Occipital lobe (tissue), 2 donors: ENCODE results near the gene USP49. TPM values are rescaled to one million over a fixed set of nuclear protein-coding genes. Genes with fewer than 3 reads are reported as not detected.
"Not testable (repeated sequence)": the region's sequence is repeated elsewhere in the genome, so short reads cannot be mapped to it uniquely, and the experiment has no call there.

Experiments used
- DNase-seq: peaks from one replicate; lab custom pipeline; 2025; lab: John Stamatoyannopoulos, UW
- total RNA-seq: library from RNA; depleted of rRNA; stranded (reverse); fragments of >200 nt; gene quantifications from one replicate; pipeline ENCODE4 v1.2.3, GENCODE V29; 2014

The USP49 gene
- total RNA-seq, 1 donor from 2014 or later = 12.5 TPM

DNA sequence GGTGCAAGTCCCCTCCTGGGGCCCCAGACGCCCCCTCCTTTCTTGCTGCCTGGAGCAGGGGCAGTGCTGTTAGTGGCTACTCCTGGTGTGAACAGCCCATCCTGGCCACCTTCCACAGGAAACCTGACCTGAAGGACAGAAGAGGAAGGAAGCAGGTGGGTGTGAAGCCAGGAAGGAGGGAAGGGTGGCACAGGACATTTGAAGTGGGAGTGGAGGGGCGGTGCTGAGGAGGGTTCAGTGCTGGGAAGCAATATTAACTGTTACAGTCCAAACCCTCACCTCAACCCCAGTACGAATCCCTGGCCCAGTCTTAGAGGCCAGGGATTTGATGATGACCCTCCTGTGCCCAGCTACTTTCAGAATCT, 113.8 kb downstream of the USP49 start:
- no peak for DNase-seq

DNA sequence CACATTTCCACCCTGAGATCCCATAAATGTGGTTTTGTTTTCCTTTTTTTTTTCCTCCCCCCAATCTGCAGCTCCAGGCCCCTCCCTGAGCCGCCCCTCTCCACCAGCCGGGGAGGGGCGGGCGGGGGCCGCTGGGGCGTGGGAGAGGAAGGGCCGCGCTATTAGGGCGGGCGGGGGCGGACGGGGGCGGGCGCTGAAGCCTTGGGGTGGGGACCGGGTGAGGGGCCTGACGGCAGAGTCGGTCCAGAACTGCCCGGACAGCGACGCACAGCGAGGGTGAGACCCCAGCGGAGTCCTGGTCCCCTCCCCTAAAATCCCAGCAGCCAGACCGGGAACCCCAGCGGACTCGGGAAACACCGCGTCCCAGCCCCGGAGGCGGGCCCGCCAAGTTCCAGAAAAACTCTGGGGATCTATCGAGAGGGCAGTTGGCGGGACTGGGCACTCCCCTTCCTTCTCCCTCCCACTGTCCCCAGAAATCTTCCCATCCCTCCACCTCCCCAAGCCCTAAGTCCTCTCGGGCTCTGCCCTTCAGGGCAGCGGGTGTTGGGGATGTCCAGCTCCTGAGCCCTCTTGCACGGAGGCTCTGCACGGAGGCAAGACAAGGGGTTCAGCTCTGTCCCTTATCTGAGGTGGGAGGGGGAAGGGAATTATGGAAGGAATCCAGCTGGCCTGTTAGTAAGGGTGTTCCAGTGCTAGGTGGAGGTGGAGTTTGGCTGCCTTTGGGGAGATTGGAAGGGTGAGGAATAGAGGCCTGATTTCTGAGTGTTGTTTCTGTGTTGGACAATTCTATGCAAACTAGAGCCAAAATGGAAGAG, 114.4 kb downstream of the USP49 start, which contains the start of gene PRICKLE4:
Gene PRICKLE4, plus strand, starts transcription at position 232 of the 815 bp plus-strand sequence. CDS start 2,692 bp downstream, outside the sequence.
- no peak for DNase-seq

DNA sequence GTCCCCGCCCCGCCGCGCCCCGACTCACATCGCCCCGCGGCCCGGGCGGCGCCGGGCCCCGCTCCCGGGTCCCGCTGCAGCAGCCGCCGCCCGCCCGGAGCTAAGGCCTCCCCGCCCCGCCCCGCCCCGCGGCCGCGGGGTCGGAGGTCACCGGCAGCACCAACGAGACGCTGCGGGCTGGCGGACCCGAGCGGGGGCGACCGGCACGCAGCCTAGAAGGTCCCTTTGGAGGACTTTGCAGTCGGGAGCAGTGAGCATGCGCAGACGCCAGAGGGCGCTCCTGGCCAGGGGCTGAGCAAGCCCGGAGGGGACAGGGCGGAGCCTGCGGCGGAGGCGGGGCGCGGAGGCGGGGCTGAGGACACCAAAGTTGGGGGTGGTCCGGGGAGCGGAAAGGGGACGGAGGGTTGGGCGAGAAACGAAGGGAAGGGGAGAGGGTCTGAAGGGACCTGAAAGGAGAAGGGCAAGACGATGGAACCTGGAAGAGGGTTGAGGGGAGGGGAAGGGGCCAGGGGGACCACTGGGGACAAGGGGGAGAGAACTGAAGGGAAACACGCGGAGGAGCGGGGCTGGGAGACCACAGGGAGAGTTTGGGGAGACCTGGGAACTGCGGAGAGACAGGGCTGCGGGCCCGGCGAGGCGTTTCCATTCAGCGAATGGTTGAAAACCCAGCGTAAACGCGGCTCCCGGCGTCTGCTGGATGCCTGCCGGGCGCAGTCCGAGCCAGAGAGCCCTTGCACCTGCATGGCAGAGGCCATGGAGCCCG, 115.2 kb downstream of the USP49 start, which contains the start of gene FRS3:
Gene FRS3, minus strand, starts transcription at position 113 of the 763 bp plus-strand sequence. CDS start 2,913 bp downstream, outside the sequence.
- DNase-seq = peak; percentile 99

DNA sequence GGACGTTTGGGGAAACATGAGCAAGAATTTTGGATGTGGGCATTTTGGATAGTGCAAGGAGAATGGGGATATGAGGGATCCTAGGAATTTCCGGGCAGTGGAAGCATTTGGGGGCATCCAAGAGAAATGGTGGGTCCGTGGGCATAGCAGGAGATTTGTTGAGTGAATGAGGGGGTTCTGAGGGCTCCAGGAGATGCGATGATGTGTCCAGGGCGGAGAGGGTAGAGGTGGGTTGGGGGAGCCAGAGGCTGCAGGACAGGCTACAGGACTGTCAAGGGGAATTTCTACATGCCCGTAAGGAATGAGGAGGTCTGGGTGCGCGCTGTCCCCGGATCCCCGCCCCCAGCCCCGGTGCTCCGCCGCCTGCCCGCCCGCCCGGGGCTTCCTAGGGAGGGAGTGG, 115.8 kb downstream of the USP49 start:
- DNase-seq = no peak

DNA sequence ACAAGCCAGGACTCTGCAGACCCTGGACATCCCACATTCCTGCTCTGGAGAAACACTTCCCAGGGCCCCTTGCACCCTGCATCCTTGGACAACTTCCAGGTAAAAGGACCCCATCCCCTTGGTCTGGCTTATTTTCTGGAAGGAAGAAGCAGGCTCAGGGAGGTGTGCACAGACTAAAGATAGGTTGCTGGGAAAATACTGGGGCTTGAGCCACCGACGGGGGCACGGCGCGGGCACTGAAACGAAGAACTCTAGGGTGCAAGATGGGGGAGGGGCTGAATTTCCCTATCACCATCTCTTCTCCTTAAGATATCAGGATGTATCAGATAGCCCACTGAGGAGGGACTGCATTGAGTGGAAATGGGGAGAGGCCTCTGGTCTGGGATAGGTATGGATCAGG, 116.3 kb downstream of the USP49 start:
- DNase-seq = no peak

DNA sequence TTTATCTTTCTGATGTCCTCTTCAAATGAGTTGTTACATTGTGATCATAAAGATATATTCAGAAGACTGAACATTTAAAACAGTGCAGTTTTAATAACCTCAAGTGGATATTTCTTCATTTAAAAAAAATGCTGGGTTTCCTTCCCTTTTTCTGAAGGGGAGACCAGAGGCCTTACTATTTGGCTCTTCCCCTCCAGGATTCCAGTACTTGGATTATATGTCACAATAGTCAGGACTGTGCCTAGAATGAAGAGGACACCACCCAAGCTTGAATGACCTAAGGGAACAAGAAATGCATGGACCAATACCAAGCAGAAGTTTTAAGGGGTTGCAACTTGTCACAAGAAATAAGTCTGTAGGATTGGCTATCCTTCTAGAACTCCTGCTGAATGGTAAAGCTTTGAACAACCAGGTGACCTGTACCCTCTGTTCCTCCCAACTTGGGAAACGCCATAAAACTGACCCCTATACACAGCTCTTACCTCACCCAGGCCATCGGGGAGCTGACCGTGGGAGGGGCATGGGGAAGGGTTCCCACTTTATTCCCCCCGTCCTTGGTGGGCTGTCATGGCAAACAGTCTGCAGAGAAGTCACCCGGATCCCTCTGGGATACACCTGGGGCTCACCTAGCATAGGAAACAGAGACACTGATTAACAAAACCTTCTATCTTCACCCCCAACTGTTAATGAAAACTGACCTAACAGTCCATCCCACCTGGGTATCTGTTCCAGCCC, 117.5 kb downstream of the USP49 start:
- no peak for DNase-seq

DNA sequence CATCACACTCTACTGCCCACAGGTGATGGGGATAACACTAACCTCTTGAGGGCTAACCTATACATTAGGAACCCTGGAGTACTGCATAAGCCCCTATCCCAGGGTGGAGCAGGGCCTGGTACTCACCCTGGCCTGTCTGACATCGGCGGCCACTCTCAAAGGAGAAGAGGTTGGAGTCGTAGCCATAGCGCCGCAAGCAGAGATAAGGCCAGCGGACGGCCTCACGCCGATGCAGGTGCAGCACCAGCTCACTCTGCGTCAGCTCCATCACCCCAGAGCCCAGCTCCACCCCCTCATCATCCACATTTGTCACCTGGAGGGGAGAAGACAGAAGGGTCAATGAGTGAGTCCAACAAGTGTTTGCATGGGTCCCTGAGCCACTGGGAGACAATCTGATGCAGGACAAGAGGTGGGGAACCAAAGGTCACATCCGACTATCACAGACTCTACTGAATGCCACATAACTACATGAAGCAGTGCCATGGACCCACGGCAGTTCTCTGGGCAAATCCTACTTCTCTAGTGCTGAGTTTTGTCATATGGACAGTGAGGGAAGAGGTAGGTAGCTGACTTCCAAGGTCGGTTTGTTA, 119.8 kb downstream of the USP49 start:
- no peak for DNase-seq

DNA sequence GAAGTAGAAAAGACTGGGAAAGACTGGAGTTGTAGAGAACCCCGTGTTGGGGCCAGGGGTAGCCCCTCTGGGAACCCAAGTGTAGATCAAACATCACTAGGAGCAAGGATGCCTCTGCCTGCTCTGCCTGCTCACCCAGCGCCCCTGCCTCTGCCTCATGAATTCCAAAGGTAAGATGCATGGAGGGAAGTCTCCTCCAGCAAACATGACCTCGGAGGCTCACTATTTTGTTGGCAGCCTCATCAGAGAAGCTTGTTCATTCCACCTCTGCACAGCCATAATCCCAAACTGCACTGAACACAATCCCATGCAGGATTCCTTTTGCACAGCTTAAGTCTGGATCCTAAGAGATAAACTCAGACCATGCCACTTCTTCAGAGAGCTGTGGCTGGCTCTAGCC, 120.3 kb downstream of the USP49 start:
- no peak for DNase-seq

DNA sequence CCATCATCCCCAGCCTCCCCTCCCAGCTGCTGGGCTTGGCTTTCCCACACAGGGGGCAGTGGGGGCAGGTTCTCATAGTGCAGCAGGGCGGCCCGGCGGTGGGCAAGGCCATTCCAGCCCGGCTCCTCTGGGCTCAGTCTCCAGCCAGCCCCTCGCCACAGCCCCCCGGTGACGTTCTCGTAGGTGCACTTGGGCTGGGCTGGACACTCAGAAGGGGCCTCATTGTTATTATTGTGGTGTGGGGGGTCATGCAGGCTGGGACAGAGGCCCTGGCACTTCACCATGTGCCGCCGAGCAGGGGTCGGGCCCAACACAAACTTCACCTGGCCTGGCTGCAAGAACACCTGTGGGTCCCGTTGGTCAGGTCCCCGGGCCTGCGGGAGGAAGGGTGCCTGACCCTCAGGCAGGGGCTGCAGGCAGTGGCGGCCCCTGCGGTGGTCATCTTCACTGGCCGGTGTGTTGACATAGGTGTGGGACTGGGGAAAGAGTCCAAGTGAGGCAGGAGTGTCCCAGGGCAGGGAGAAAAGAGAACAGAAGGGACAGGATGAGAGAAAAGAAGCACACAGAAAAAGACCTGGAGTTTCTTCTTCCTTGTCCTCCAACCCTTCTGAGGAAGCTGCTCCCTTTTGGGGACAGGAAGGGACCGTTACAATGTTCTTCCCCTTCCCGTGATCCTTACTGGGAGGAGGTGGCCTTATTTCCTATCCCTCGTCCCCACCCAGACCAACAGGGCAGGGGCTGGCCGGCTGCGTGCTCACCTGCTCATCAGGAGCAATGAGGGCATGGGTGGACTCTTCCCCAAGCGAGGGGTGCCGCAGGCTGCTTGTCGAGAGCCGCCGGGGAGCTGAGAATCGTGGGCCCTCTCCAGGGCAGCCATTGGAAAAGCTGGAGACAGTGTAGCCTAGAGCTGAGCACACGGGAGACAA, 123.9 kb downstream of the USP49 start:
- DNase-seq = no peak

DNA sequence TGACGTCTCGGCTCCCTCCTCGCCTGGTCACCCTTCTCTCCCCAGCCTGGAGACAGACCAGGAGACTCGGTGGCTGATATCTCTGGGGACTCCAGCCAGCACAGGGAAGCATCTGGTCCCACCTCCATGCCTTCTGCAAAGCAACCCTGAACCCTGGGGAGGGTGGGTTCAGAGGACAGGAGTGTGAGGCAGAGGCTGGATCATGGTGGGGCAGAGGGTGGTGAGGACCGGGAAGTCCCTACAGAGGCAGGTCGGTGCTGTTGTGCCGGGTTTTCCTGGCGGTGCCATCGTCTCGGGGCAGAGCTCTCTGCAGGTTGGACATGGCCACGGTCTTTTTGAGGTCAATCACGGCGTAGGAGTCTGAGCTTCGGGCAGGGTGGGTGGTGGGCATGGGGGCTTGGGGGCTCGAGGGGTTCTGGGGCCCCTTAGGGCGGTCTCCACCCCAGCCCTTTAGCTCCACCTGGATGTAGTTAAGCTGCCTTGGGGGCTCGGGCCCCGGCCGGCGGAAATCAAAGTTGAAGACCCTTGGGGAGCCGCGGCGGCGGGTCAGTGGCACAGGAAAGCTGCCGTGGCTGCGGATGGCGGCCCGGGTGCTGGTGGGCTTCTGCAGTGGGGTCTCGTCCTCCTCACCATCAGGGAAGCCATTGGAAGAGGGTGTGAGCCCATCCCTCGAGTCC, 124.7 kb downstream of the USP49 start:
- DNase-seq = no peak

DNA sequence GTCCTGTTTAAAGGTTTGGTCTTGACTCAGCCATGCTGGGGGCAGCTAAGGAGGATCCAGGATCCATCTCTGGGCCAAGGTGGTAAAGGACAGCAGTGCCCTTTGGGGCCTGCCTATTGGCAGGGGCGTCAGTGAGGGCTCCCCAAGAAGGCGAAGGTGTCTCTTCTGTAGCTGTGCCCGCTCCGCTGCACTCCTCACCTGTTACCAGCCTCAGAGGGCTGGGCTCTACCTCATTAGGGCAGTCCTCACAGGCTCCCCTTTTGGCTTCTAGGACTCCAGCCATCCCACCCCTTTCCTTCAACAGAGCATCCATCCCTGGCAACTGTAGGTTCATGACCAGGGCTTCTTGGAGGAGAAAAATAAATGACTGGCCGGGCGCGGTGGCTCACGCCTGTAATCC, 125.8 kb downstream of the USP49 start:
- no peak for DNase-seq

DNA sequence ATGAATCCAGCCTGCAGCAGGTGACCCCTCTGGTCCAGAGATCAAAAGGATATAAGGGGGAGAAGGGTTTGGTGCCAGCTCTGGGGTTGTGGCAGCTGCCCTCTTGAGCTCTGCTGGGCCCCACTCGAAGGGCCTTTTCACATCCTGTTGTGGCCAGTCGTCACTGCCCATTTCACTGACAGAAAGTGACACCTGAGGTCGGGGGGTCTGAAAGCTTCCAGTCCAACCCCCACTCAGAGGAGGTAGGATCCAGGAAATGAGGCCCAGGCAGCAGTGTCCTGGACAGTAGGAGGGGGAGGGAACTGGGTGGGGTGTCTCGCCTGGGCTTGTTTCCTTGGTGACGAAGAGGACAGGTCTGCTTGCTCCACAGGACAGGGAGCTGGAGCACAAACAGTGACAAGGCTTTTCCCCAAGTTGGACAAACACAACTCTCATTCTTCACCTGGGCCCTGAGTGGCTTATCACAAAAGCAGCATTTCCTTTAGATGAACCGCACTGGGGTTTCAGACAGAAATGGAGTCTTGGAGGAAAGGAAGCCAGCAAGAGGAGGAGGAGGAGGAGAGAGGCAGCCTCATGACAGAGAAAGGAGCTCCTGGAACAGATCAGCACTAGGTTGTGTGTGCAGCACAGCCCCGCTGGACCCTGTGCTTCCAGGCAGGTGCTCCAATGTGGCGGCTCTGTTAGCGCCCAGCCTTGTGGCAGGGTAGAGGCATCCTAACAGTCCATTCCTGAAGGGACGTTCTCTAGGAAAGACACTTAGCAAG, 126.4 kb downstream of the USP49 start:
- no peak for DNase-seq

DNA sequence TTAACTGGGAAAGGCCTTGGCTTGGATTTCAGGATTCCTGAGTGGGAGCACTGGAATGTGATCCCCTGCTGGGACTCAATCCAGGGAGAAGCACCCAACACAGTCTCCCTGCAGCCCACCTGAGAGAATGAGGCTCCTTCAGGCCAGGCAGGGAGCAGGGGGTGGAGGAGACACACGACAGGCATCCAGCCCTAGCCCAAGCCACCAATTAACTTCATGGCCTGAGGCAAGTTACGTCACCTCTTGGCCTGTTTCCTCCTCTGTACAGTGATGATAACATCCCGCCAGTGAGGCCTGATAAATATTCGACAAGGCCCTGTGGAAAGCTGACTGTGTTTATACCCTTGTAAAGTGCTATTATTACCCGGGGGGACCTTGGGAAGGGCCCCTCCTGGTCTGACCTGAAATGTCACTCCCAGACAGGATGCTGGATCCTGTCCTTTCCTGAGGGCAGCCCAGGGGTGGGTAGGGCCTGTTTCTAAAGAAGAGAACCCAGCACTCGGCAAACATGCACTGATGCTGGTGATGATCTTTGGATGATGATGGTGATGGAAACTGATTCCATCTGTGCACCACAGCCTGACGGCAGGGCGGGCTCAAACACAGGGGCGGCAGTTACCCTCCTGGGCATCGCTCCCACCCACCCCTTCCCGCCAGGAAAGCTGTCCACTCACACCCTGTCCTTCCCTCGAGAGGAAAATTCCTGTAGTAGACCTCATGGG, 127.9 kb downstream of the USP49 start:
- no peak for DNase-seq

DNA sequence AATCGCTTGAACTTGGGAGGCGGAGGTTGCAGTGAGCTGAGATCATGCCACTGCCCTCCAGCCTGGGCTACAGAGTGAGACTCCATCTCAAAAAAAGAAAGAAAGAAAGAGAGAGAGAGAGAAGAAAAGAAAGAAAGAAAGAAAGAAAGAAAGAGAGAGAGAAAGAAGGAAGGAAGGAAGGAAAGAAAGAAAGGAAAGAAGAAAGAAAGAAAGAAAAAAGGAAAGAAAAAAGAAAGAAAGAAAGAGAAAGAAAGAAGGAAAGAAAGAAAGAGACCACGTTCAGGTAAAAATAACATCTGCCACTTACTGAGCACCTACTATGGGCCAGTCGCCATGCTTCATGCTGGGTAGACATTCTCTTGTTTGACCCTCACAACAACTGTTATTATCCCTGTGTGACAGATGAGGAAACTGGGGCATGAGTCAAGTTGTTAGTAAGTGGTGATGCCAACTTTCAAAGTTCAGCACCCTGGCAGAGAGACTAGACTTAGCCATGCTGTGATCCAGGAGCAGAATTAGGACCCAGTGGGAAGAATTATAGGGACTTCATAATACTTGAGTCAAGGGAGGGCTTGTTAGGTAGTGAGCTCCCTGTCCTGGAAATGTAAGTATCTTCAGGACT, 129.0 kb downstream of the USP49 start:
- not testable (repeated sequence) for DNase-seq

DNA sequence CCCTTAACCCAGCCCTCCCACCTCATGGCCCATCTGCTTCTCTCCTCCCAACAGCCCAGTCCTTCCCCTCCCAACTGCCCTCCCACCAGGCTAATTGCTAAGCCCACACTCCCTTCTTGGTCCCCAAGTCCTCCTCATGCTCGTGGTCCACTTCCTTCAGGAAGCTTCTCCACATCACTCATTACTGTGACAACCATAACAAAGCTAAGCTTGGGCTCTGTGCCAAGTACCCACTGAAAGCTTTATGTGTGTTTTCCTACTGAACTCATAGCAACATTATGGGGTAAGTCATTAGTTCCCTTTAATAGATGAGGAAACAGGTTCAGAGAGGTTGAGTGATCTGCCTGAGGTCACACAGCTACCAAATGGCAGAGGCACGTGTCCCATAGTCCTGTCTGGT, 131.7 kb downstream of the USP49 start:
- no peak for DNase-seq

DNA sequence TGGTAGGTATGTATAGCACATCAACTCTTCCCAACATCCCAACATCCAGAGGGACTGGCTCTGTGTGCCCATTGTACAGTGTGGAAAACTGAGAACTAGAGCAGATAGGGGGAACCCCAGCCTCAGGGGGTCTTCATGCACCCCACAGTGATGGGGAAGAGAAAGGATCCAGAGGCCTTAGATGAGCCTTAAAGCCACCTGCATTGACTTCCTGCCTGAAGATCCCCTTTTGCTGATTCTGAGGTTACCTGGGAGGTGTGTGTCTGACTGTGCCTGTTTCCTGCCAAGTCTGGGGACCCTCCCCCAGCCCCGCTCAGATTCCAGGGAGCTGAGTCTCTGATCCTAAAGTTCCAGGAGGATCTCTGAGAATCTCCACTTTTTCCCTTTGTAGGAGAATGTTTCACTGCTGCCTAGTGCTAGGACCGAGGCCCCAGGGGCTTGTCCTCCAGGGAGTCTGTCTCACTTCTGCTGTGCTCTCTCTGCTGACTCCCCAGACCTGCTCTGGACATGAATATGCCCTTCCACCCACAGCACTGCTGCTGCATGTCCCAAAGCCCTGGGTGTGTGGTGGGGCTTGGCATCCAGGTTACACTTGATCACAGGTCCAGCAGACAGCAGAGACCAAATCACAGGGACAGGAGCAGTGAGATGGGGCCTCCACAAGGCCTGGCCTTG, 135.1 kb downstream of the USP49 start:
- no peak for DNase-seq
